Activated naive CD4-positive, alpha-beta T cell (primary cell): ENCODE data around the gene SLC39A9.
A peak's percentile ranks its signal among the peaks of the same experiment; 100 is the strongest.

Experiments used
- DNase-seq, 4 experiments: peaks; one replicate each; lab custom pipeline; 2025; lab: John Stamatoyannopoulos, UW

Gene SLC39A9

DNA sequence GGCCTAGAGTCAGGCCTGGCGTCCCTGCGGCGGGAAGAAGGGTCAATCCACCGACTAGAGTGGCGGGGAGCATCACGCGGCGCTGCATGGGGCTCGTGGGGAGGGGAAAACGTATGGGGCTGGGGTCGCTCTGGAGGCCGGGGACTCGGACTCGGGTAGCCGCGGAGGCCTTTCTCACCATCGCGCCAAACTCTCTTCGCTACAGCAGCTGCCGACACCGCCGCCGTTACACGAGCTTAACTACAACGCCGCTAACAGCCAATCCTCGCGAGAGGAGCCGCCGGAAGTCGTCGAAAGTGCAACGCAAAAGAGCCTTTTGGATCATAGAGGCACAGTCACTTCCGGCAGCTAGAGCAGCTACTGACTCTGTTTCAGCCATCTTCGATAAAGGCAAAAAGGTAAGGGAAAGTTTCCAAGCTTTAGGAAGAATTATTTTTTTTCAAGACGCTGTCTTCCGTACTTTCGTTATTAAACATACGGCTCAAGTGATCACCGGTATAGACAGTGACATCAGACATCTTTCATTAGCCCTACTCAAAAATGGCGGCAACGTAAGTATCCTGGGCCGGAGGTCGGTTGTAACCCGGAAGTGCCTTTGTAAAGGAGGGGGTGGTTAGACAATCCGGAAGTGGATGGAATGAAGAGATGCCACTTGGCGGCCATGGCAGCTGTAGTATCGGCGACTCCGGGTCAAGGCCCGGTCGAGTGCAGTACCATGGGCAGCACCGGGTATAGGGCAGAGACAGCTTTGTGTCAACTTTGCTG, at the start of gene SLC39A9, which contains the start of gene ERH:
Gene SLC39A9 (plus strand): TSS at position 640 of the 765 bp plus-strand sequence. CDS start 678 bp downstream, outside the sequence.
Gene ERH (minus strand): TSS at position 247 of the 765 bp plus-strand sequence. CDS start 66 bp downstream, at position 181.
- peak; percentile 74 to 89 (median 82) for DNase-seq

GRCh38 chr14:69349091-69349777, 49.3 kb upstream of the SLC39A9 start:
- no peak for DNase-seq

GRCh38 chr14:69350892-69351291, 47.6 kb upstream of the SLC39A9 start:
- DNase-seq, result no peak

DNA sequence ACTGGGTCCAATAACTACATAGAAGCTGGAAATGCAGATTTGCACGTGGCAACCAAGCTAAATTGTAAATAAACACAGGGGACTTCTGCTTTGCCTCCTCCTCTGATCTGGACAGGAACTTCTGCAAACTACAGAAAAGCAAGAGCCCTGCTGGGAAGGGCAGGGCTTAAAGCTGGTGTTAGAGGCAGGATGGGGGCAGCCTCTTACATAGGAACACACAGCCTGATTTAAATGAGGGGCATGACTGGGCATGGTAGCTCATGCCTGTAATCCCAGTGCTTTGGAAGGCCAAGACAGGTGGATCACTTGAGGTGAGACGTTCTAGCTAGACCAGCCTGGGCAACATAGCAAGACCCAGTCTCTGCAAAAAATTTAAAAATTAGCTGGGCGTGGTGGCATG, 47.1 kb upstream of the SLC39A9 start:
- DNase-seq, result no peak

DNA sequence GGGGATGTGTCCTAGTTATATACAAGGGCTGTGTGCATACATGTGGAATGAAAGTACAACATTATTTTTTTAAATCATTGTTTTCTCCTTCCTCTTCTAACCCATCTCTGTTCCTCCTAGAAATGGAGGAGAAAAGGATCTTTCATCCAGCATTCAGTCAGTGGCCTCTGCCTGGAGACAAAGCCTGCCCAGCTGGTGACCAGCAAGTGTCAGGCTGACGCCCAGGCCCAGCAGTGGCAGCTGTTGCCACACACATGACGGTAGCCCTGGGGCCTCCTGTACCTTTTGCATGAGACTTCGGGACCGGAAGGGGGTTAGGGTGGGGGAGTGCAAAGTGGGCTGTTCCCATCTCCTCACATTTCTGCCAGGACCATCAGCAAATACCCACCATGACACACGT, 46.6 kb upstream of the SLC39A9 start:
- DNase-seq, result no peak

- DNase-seq, result no peak
These were observed 45.3 kb upstream of the SLC39A9 start for GRCh38 chr14:69353168-69353567.

- peak in 2 of 4 experiments; percentile 4 to 18 for DNase-seq
These were observed 43.9 kb upstream of the SLC39A9 start for GRCh38 chr14:69354383-69355153.

DNA sequence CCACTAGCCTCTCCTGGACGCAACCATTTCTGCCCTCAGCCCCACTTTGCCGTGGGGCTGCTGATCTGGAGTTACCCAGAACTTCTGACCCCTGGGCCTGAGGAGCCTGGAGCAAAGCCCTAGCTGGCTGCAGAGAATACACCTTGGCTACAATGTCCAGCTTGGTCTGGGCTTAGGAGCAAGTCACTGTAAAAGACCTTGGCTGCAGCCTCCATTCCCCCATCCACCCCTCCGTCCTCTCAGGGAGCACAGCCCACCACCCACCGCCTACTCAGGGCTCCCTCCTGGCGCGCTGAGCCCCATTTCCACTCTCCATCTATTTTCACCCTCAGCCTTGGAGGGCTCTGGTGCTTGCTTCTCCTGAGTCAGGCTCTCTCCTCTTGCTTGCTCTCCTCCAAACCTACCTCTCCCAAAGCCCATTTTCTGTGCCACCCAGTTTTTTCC, 43.3 kb upstream of the SLC39A9 start:
- DNase-seq, result no peak

DNA sequence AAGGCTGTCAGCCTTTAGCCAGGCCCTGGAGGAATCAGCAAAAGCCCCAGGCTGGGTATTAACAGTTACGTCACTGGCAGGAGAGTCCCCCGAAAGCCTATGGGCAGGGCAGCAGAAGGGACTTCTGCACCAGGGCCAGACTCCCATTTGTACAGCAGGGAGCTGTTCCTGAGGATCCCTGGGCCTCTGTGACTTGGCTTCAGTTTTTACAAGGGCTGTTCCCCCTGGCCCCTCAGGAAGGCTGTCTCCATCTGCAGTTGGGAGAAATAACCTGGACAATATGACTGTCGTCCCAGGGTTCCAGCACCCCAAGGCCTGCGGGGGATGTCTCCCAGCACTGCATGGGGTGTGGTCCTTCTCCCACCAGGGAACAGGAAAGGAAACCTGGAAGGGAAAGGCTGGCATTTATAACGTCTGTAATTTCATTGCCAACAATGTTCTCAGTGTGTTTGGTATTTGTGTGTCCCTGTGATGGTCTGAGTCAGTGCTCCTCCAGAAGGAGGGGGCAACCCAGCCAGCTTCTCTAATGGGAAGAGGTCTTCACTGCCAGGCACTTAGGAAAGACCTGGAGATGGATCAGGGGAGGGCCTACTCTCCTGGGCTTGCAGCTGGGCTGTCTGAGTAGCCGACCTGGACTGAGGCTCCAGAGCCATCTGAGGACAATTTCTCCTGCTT, 42.7 kb upstream of the SLC39A9 start:
- DNase-seq, result no peak

DNA sequence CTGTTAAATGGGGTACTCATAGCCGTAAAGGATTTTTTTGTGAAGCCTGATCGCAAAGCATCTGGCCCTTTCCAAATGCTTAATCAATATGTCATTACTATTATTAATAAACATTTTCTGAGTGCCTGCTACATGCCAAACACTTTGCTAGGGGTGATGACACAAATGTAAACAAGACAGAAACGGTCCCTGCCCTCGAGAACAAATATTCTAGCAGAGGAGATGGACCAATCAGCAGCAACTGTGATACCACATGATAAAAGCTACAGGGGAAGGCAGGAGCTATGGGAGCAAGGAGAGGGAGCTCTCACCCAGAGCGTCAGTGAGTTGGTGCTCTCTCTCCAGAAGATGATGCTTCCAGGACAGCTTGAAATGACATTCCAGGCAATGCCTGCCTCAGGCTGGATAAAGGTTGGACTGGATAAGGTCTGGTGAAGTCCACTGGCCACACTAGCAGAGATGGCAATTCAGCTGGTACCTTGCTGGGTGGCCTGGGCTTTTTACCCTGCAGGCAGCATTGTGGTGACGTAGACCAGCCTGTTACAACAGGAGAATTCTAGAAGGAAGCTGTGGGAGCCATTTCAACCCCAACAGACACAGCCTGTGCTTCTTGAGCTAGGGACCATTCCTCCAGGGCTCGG, 41.5 kb upstream of the SLC39A9 start:
- no peak for DNase-seq

DNA sequence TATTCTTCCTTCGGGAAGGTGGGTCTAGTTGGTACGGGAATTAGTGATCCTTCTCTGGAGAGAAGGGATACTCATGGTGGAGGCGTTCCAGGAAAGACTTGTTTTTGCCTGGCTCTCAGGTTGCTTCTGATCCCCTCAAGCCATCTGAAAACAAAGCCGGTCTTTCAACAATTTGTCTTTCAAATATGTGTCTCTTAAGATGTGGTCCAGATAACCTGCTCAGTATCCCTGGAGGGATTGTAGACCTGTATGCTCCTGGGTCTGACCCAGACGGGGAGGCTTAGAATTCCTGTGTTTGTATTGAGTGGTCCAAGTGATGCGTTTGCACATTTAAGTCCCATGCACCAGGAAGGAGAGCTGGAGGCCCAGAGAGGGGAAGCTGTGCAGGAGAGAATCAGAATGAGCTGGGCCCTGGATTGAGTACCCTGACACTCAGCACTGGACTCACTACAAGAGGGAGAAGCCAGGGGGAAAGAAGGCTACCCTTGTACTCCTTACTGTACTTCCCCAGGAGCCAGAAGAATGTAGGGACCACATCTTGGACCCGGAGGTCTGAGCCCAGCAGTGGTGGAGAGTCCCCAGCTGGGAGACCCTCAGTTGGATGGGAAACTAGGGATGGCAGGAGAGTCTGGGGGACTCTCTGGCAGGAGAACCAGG, 40.8 kb upstream of the SLC39A9 start:
- DNase-seq, result no peak

DNA sequence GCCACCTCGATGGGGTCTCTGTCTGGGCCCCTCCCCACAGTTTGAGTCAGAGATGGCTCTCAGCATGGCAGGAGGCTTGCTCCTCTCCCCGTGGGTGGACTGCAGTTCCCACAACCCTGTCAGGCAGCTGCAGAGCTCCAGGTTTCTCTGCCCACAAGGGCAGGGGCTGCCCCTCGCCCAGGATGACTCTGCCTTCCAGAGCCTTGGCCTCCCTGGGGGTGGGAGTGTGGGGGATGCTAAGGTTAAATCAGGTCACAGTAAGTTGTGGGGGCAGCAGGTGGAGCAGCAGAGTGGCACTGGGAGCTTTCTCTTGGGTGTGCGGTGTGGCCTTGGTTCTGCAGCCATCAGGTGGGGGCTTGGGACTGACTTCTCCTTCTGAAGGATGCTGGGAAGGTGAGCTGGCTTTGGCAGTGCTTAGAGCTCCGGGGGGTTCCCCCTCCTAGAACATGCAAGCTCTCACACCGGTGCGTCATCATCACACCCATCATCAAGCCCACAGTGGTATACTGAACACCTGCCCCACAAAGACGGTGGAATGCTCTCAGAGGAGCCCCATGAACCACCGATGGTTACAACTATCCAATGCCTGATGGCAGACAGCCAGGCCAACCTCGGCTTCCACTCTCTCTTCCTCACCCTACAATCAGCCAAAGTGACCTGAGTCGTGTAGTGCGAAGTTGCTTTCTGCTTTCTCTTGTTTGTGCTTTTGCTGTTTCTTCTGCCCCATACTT, 40.1 kb upstream of the SLC39A9 start:
- DNase-seq, result no peak

DNA sequence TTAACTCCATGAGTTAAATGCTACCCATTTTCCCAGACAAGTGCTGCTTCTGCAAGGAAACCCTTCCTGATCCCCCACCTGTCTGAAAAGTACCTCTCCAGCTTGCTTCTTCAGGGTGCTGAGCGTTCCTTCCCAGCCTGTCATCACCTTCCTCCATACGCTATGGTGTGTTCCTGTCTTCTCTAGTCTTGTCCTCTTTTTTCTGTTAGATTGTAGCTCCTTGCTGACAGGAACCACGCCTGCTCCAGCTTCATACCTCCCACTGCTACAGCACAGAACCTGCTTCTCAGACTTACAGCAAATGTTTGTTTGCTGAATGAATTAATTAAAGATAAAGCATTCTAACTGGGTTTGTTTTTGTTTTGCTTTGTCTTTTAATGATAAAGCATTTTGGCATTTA, 39.5 kb upstream of the SLC39A9 start:
- DNase-seq, result no peak

DNA sequence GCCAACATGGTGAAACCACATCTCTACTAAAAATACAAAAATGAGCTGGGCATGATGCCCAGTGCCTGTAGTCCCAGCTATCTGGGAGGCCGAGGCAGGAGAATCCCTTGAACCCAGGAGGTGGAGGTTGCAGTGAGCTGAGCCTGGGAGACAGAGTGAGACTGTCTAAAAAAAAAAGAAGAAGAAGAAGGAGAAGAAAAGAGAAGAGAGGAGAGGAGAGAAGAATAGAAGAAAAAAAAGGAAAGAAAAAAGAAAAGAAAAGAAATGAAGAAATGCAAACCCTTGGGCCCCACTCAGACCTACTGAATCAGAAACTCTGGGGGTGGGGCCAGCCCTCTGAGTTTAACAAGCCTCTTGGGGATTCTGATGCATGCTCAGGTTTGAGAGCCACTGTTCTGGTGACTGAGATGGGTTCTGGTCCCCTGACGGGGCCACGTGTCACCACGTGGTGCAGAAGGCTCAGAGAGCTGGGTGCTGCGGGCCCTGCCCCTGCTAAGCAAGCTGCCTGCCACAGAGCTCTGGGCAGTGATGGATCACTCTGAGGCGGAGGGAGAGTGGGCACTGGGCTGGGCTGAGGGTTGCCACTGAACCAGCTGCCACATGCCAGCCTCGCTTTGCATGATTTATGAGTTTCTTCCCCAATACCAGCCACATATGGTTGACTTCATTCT, 37.9 kb upstream of the SLC39A9 start:
- DNase-seq, result no peak

DNA sequence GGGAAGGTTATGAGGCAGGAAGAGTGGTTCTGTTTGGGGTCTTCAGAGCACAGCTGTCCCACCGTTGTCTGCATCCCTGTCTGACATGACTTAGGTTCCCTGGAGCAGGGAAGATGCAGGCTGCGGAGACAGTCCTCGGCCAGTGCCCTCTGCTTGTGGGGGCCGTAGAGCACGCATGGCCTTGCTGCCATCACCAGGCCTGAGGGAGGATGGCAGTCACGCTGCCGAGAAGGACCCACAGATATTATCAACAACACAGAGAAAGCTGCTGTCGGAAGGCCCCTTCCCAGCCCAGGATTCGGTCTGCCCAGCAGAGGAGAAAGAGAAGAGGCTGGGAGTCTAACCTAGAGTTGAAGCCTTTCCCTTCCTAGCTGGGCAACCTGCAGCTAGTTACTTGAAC, 35.4 kb upstream of the SLC39A9 start:
- DNase-seq, result no peak

GRCh38 chr14:69363964-69364363, 34.5 kb upstream of the SLC39A9 start:
- DNase-seq, result no peak

- DNase-seq, result no peak
These were observed 34.1 kb upstream of the SLC39A9 start for GRCh38 chr14:69364378-69364777.

DNA sequence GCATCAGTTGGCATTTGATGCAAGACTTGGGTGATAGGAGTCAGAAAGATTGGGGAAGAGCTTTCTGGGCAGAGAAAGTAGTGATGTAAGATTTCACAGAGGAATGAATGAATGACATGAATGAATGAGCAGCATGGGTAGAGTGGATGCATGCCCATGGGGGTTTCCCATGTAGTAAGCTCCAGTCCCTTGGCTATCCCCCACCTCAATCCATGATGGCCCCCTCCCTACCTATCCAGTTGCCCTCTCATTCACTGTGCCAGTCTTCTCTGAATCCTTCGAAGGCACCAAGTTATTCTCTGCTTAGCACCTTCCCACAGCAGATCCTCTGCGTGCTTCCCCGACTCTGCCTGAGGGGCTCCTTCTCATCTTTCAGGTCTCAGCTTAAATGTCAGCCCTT, 32.4 kb upstream of the SLC39A9 start:
- no peak for DNase-seq

GRCh38 chr14:69366761-69367160, 31.7 kb upstream of the SLC39A9 start:
- no peak for DNase-seq

GRCh38 chr14:69368381-69368780, 30.1 kb upstream of the SLC39A9 start:
- no peak for DNase-seq
